Measurements from ENCODE around the gene FKBP2.

GRCh38 chr11:64254326-64254725 is 13.4 kb downstream of the FKBP2 start:
- no peak for TF ChIP-seq POLR2AphosphoS5 (IDR thresholded peaks at IDR 0.05; ENCODE audit: borderline replicate concordance, low read depth, low read length)
- no peak for TF ChIP-seq EZH2 (IDR thresholded peaks at IDR 0.05)

Measured in SK-N-MC (cell line).